Transverse colon (tissue), 4 donors: Measurements from ENCODE around the gene DISC1. TPM values are rescaled to one million over a fixed set of nuclear protein-coding genes. Genes with fewer than 3 reads are reported as not detected.

Experiments
- DNase-seq: peaks from one replicate; pipeline ENCODE4 v3.0.0-alpha.2; 2019
- H3K27ac ChIP-seq, 4 donors: fragments of 200-600 bp; sonication (generic); 2 replicates each; pipeline ENCODE4 v1.5.1; 2016 to 2018; ENCODE audit warnings: inconsistent platforms in 4 of 4
- H3K27me3 ChIP-seq: fragments of 200-600 bp; sonication (generic); 2 replicates; pipeline ENCODE4 v1.5.1; 2017; ENCODE audit warnings: inconsistent platforms
- H3K36me3 ChIP-seq, 4 donors: fragments of 200-600 bp; sonication (generic); 2 replicates each; pipeline ENCODE4 v1.5.1; 2017 to 2019; ENCODE audit warnings: inconsistent platforms in 4 of 4
- H3K4me1 ChIP-seq, 4 donors: fragments of 200-600 bp; sonication (generic); 2 replicates each; pipeline ENCODE4 v1.5.1; 2017 to 2020; ENCODE audit warnings: inconsistent platforms in 4 of 4
- H3K4me3 ChIP-seq, 4 donors: fragments of 200-600 bp; sonication (generic); 1 replicate in 1 of 4; 2 replicates in 3 of 4; pipeline versions ENCODE4 v1.5.1 to v1.6.1; 2017 to 2019; ENCODE audit warnings: inconsistent platforms in 4 of 4
- H3K9me3 ChIP-seq, 2 donors: fragments of 200-600 bp; sonication (generic); 2 replicates each; pipeline ENCODE4 v1.5.1; 2017 to 2019; ENCODE audit warnings: inconsistent platforms in 2 of 2
- CTCF ChIP-seq, 5 experiments: fragments of 200-600 bp in 3 of 5; fragments of 450-650 bp in 2 of 5; sonication (generic) in 3 of 5; IDR thresholded peaks; 1 replicate in 2 of 5; 2 replicates in 3 of 5; pipeline ENCODE4 v1.5.1; 2016 to 2017; ENCODE audit warnings: antibody characterized with exemption in 5 of 5, inconsistent platforms in 3 of 5, mild to moderate bottlenecking in 2 of 5, moderate library complexity in 1 of 5
- EP300 ChIP-seq: sonication (generic); formaldehyde crosslinking; IDR thresholded peaks from one replicate; pipeline ENCODE4 v1.6.1; 2017; ENCODE audit warnings: antibody characterized with exemption, low read depth
- POLR2A ChIP-seq: fragments of 450-650 bp; IDR thresholded peaks from one replicate; pipeline ENCODE4 v1.6.1; 2016; ENCODE audit warnings: antibody characterized with exemption, mild to moderate bottlenecking, moderate library complexity
- POLR2AphosphoS5 ChIP-seq, 3 donors: sonication (generic); formaldehyde crosslinking; IDR thresholded peaks; one replicate each; pipeline ENCODE4 v1.6.1; 2016; ENCODE audit warnings: antibody characterized with exemption in 3 of 3
- WGBS, 2 donors: methylation state at CpG; one replicate each; pipeline ENCODE4 v1.1.5; 2018; ENCODE audit warnings: low coverage in 1 of 2; 5-methylcytosine and 5-hydroxymethylcytosine counted together
- in situ Hi-C, 4 donors: fragments of 200-750 bp; cut with MboI; loops; one replicate each; pipeline versions ENCODE4 v1.15.0 to v1.15.1; 2017; ENCODE audit warnings: low sequenced_read_pairs in 3 of 4, low pct_ligation_motif_present in 1 of 4, low pct_unique_long_range_greater_than_20kb in 1 of 4
- intact Hi-C: fragments of 100-400 bp; cut with DNase I; formaldehyde crosslinking; loops from one replicate; pipeline ENCODE4 v1.15.1; 2023; ENCODE audit warnings: low total_unique reads
- total RNA-seq, 4 donors: library from RNA; depleted of rRNA; stranded (reverse); fragments of >200 nt; gene quantifications; one replicate each; pipeline ENCODE4 v1.1.0, GENCODE V29; 2016

DISC1 gene
- total RNA-seq, 4 donors from 2014 or later: 7.8 to 20.3 (median 11.5) TPM

- Histone ChIP-seq H3K4me3 (no peak overlapping the region), H3K36me3 (no peaks in the 10 kb centered on the region), H3K27ac (no peak overlapping the region), H3K27me3 (no peaks in the 10 kb centered on the region), H3K4me1 (no peaks in the 10 kb centered on the region), H3K9me3 (no peaks in the 10 kb centered on the region)
- in situ Hi-C loops (no loop called here), intact Hi-C loops (no loop called here)
- DNase-seq: no peak
- 90 to 97% methylated on average over 1 of the region's 1 CpG for WGBS, 2 donors
- TF ChIP-seq EP300 (no peak), POLR2A (no peak), CTCF (IDR thresholded peaks at IDR 0.05) (no peak), POLR2AphosphoS5 (IDR thresholded peaks at IDR 0.05) (no peak)
Observed at GRCh38 chr1:231878737-231879136, 252.1 kb downstream of the DISC1 start.

- 93 to 100% methylated on average over 1 of the region's 1 CpG for WGBS, 2 donors
- no peak for DNase-seq
- no peak overlapping the region for H3K4me3 ChIP-seq
- TF ChIP-seq POLR2A: no peak
- TF ChIP-seq EP300: no peak
- no peak for TF ChIP-seq POLR2AphosphoS5 (IDR thresholded peaks at IDR 0.05)
- TF ChIP-seq CTCF (IDR thresholded peaks at IDR 0.05): no peak
- no peaks in the 10 kb centered on the region for H3K36me3 ChIP-seq
- intact Hi-C loops (no loop called here), in situ Hi-C loops (no loop called here)
- H3K27ac ChIP-seq: no peak overlapping the region
- H3K9me3 ChIP-seq: no peaks in the 10 kb centered on the region
- H3K27me3 ChIP-seq: no peaks in the 10 kb centered on the region
- no peaks in the 10 kb centered on the region for H3K4me1 ChIP-seq
Observed at GRCh38 chr1:231879296-231879695, 252.7 kb downstream of the DISC1 start.

GRCh38 chr1:231882333-231882732 is 255.7 kb downstream of the DISC1 start:
- intact Hi-C loops: no loop called here
- TF ChIP-seq POLR2A (no peak), EP300 (no peak), POLR2AphosphoS5 (IDR thresholded peaks at IDR 0.05) (no peak), CTCF (IDR thresholded peaks at IDR 0.05) (no peak)
- in situ Hi-C loops: no loop called here
- Histone ChIP-seq H3K36me3 (no peaks in the 10 kb centered on the region), H3K4me3 (no peak overlapping the region), H3K27me3 (no peaks in the 10 kb centered on the region), H3K4me1 (no peaks in the 10 kb centered on the region), H3K9me3 (no peaks in the 10 kb centered on the region), H3K27ac (no peak overlapping the region)
- DNase-seq: no peak
- 78 to 93% methylated on average over 4 of the region's 4 CpGs for WGBS, 2 donors

GRCh38 chr1:231882790-231883189 is 256.2 kb downstream of the DISC1 start:
- Histone ChIP-seq H3K27me3 (no peaks in the 10 kb centered on the region), H3K36me3 (no peaks in the 10 kb centered on the region), H3K27ac (no peak overlapping the region), H3K4me1 (no peaks in the 10 kb centered on the region), H3K9me3 (no peaks in the 10 kb centered on the region), H3K4me3 (no peak overlapping the region)
- in situ Hi-C loops (no loop called here), intact Hi-C loops (no loop called here)
- no peak for DNase-seq
- WGBS, 2 donors: 89 to 90% methylated on average over 8 of the region's 8 CpGs
- TF ChIP-seq EP300 (no peak), POLR2A (no peak)

- 67% methylated on average over 1 of the region's 1 CpG; no CpG with 5 or more reads in 1 of the 2 donors for WGBS, 2 donors
- intact Hi-C loops: no loop called here
- H3K36me3 ChIP-seq: no peaks in the 10 kb centered on the region
- H3K27me3 ChIP-seq: no peaks in the 10 kb centered on the region
- H3K9me3 ChIP-seq: no peaks in the 10 kb centered on the region
- DNase-seq: no peak
- H3K27ac ChIP-seq: no peak overlapping the region
- H3K4me1 ChIP-seq: no peaks in the 10 kb centered on the region
- no peak overlapping the region for H3K4me3 ChIP-seq
- TF ChIP-seq POLR2A (no peak), POLR2AphosphoS5 (IDR thresholded peaks at IDR 0.05) (no peak), CTCF (IDR thresholded peaks at IDR 0.05) (no peak), EP300 (no peak)
- in situ Hi-C loops: no loop called here
Observed at GRCh38 chr1:231883382-231883781, 256.8 kb downstream of the DISC1 start.
